IMR-90 (cell line): Measurements from ENCODE around the gene TEAD4. TPM values are rescaled to one million over a fixed set of nuclear protein-coding genes. Genes with fewer than 3 reads are reported as not detected.

ENCODE experiments used
- ATAC-seq: fragments of 200-7000 bp; cut with Tn5 transposase; 2 replicates; pipeline ENCODE4 v1.9.1; 2020; ENCODE audit warnings: low read depth, mild to moderate bottlenecking, moderate library complexity
- BruUV-seq: library from RNA; stranded (reverse); fragments of 400-500 nt; replicated peaks from 2 replicates; lab custom pipeline; 2021; lab: Mats Ljungman, UMichigan
- CTCF ChIA-PET: fragments of 300-600 bp; formaldehyde crosslinking; extraction: SDS; loops from one replicate; lab custom pipeline; 2021; ENCODE audit warnings: antibody characterized with exemption; lab: Yijun Ruan, JAX
- POLR2A ChIA-PET: fragments of 300-600 bp; sonication (Branson Sonifier 250); formaldehyde crosslinking; loops from one replicate; lab custom pipeline; 2022; ENCODE audit warnings: antibody characterized with exemption; ENCODE audit not compliant: unreplicated experiment; lab: Charles Lee
- DNase-seq: peaks from one replicate; pipeline ENCODE4 v3.0.0; 2013
- H2AFZ ChIP-seq: replicated peaks from 2 replicates; pipeline ENCODE3; 2013; ENCODE audit warnings: low read length, mild to moderate bottlenecking; ENCODE audit not compliant: poor library complexity
- H2AK5ac ChIP-seq: 2 replicates; pipeline ENCODE4 v1.6.1; 2013; ENCODE audit warnings: low read depth, low read length, inconsistent platforms
- H2AK9ac ChIP-seq: replicated peaks from 2 replicates; pipeline ENCODE3; 2013; ENCODE audit warnings: mild to moderate bottlenecking, low read depth, low read length, moderate library complexity; ENCODE audit not compliant: poor library complexity
- H2BK120ac ChIP-seq: 2 replicates; pipeline ENCODE4 v1.6.1; 2013; ENCODE audit warnings: low read depth, low read length, inconsistent platforms
- H2BK15ac ChIP-seq: 3 replicates; pipeline ENCODE4 v1.6.1; 2013; ENCODE audit warnings: low read depth, low read length, inconsistent platforms
- H2BK20ac ChIP-seq: 2 replicates; pipeline ENCODE4 v1.6.1; 2013; ENCODE audit warnings: low read depth, mild to moderate bottlenecking, inconsistent platforms, low read length, moderate library complexity
- H2BK5ac ChIP-seq: 2 replicates; pipeline ENCODE4 v1.6.1; 2013; ENCODE audit warnings: mild to moderate bottlenecking, low read depth, low read length, inconsistent platforms; ENCODE audit not compliant: poor library complexity, severe bottlenecking
- H3K14ac ChIP-seq: replicated peaks from 2 replicates; pipeline ENCODE4 v1.6.1; 2013; ENCODE audit warnings: low read depth, low read length, inconsistent platforms
- H3K18ac ChIP-seq: 2 replicates; pipeline ENCODE4 v1.6.1; 2013; ENCODE audit warnings: low read depth, low read length, control low read depth
- H3K23ac ChIP-seq: 2 replicates; pipeline ENCODE4 v1.6.1; 2013; ENCODE audit warnings: low read depth, low read length, inconsistent platforms
- H3K27ac ChIP-seq: 2 replicates; pipeline ENCODE4 v1.5.1; 2013; ENCODE audit warnings: mild to moderate bottlenecking, control low read depth, low read length; ENCODE audit not compliant: insufficient read depth
- H3K27me3 ChIP-seq: 2 replicates; pipeline ENCODE4 v1.6.1; 2013; ENCODE audit warnings: low read length; ENCODE audit not compliant: control insufficient read depth, insufficient read depth
- H3K36me3 ChIP-seq: 2 replicates; pipeline ENCODE4 v1.6.1; 2013; ENCODE audit warnings: low read length, mixed read lengths; ENCODE audit not compliant: control insufficient read depth, insufficient read depth
- H3K4ac ChIP-seq: 2 replicates; pipeline ENCODE4 v1.6.1; 2013; ENCODE audit warnings: low read depth, low read length, inconsistent platforms
- H3K4me1 ChIP-seq: 2 replicates; pipeline ENCODE4 v1.6.1; 2013; ENCODE audit warnings: low read length, mixed read lengths; ENCODE audit not compliant: control insufficient read depth, insufficient read depth
- H3K4me2 ChIP-seq: 2 replicates; pipeline ENCODE4 v1.6.1; 2013; ENCODE audit warnings: low read depth, mild to moderate bottlenecking, control low read depth, low read length, moderate library complexity
- H3K4me3 ChIP-seq: 2 replicates; pipeline ENCODE4 v1.5.1; 2013; ENCODE audit warnings: low read depth, mild to moderate bottlenecking, control low read depth, low read length, moderate library complexity; ENCODE audit not compliant: insufficient read depth
- H3K56ac ChIP-seq: 2 replicates; pipeline ENCODE4 v1.6.1; 2013; ENCODE audit warnings: low read length, inconsistent platforms; ENCODE audit not compliant: insufficient read depth; ENCODE audit errors: extremely low read depth
- H3K79me1 ChIP-seq, 2 experiments: 2 replicates each; pipeline ENCODE4 v1.6.1; 2013; ENCODE audit warnings: low read length in 2 of 2, inconsistent platforms in 1 of 2, low read depth in 1 of 2
- H3K9ac ChIP-seq: 2 replicates; pipeline ENCODE4 v1.6.1; 2013; ENCODE audit warnings: low read depth, low read length, control low read depth
- H3K9me1 ChIP-seq: 2 replicates; pipeline ENCODE4 v1.6.1; 2013; ENCODE audit warnings: low read length, inconsistent platforms; ENCODE audit not compliant: insufficient read depth
- H3K9me3 ChIP-seq: 2 replicates; pipeline ENCODE4 v1.6.1; 2013; ENCODE audit warnings: low read length; ENCODE audit not compliant: control insufficient read depth, insufficient read depth
- H4K20me1 ChIP-seq: 2 replicates; pipeline ENCODE4 v1.6.1; 2013; ENCODE audit warnings: low read length, inconsistent platforms; ENCODE audit not compliant: insufficient read depth
- H4K5ac ChIP-seq: 2 replicates; pipeline ENCODE4 v1.6.1; 2013; ENCODE audit warnings: mild to moderate bottlenecking, low read depth, low read length, control low read depth
- H4K8ac ChIP-seq, 2 experiments: 2 replicates each; pipeline ENCODE4 v1.6.1; 2013; ENCODE audit warnings: low read depth in 2 of 2, low read length in 2 of 2, control low read depth in 1 of 2, inconsistent platforms in 1 of 2
- H4K91ac ChIP-seq: 2 replicates; pipeline ENCODE4 v1.6.1; 2013; ENCODE audit warnings: low read depth, low read length, inconsistent platforms; ENCODE audit not compliant: insufficient read depth
- BHLHE40 ChIP-seq: fragments of 150-350 bp; IDR thresholded peaks from 2 replicates; pipeline ENCODE4 v1.6.1; 2016; ENCODE audit warnings: mild to moderate bottlenecking, low read depth, low read length
- CEBPB ChIP-seq: IDR thresholded peaks from 2 replicates; pipeline ENCODE4 v1.6.1; 2012; ENCODE audit warnings: low read depth, low read length, improper control_type of control experiment
- CHD1 ChIP-seq: IDR thresholded peaks from 2 replicates; pipeline ENCODE4 v1.6.1; 2012; ENCODE audit warnings: low read depth, low read length, improper control_type of control experiment
- CTCF ChIP-seq: conservative IDR thresholded peaks from 2 replicates; pipeline ENCODE4 v1.5.1; 2012; ENCODE audit warnings: mild to moderate bottlenecking, low read depth, low read length, improper control_type of control experiment
- ELK1 ChIP-seq: fragments of 150-350 bp; IDR thresholded peaks from 2 replicates; pipeline ENCODE4 v1.6.1; 2016; ENCODE audit warnings: low read depth, mild to moderate bottlenecking, low read length, moderate library complexity, borderline replicate concordance
- MAFK ChIP-seq: IDR thresholded peaks from 2 replicates; pipeline ENCODE4 v1.6.1; 2012; ENCODE audit warnings: low read depth, low read length, improper control_type of control experiment
- MXI1 ChIP-seq: IDR thresholded peaks from 2 replicates; pipeline ENCODE4 v1.6.1; 2012; ENCODE audit warnings: low read depth, mild to moderate bottlenecking, low read length, moderate library complexity, borderline replicate concordance
- NFE2L2 ChIP-seq: fragments of 150-350 bp; IDR thresholded peaks from 2 replicates; pipeline ENCODE4 v1.6.1; 2016; ENCODE audit warnings: low read depth, mild to moderate bottlenecking, low read length
- POLR2A ChIP-seq: IDR thresholded peaks from 2 replicates; pipeline ENCODE4 v1.6.1; 2012; ENCODE audit warnings: mild to moderate bottlenecking, low read depth, low read length
- SMC3 ChIP-seq: fragments of 150-350 bp; IDR thresholded peaks from 2 replicates; pipeline ENCODE4 v1.6.1; 2016; ENCODE audit warnings: low read depth, mild to moderate bottlenecking, antibody characterized with exemption, low read length, moderate library complexity
- USF2 ChIP-seq: fragments of 150-350 bp; IDR thresholded peaks from 2 replicates; pipeline ENCODE4 v1.6.1; 2017; ENCODE audit warnings: mild to moderate bottlenecking, antibody characterized with exemption, low read length, low read depth
- WGBS, 2 experiments: methylation state at CpG; one replicate each; pipeline versions ENCODE4 v1.1.5 to v1.1.7; 2013; ENCODE audit warnings: missing lambda C conversion rate in 2 of 2; ENCODE audit not compliant: insufficient read length in 1 of 2; ENCODE audit errors: extremely low coverage in 2 of 2; 5-methylcytosine and 5-hydroxymethylcytosine counted together
- dilution Hi-C: fragments of 300-500 bp; cut with HindIII; formaldehyde crosslinking; loops from one replicate; pipeline ENCODE4 v1.14.3; 2018; ENCODE audit warnings: low sequenced_read_pairs; ENCODE audit not compliant: unreplicated experiment
- in situ Hi-C: fragments of 300-500 bp; cut with MboI; formaldehyde crosslinking; loops from 3 replicates; pipeline ENCODE4 v1.14.3; 2019; ENCODE audit warnings: low sequenced_read_pairs, inconsistent platforms, mixed read lengths
- intact Hi-C: fragments of 100-400 bp; cut with micrococcal nuclease; formaldehyde crosslinking; loops from 2 replicates; pipeline ENCODE4 v1.10.0; 2022
- polyA plus RNA-seq, 3 experiments: library from polyadenylated mRNA; depleted of rRNA; stranded (reverse); fragments of >200 nt; gene quantifications; 2 replicates each; pipeline ENCODE4 v1.2.3, GENCODE V29; 2012; ENCODE audit warnings: low replicate concordance in 1 of 3
- total RNA-seq: library from RNA; depleted of rRNA; stranded (reverse); fragments of >200 nt; gene quantifications from 2 replicates; pipeline ENCODE4 v1.2.3, GENCODE V29; 2012

TEAD4 gene
- total and polyA plus RNA-seq, 2 of the 4 experiments (the other 2 are of a cell fraction), result 8.8 to 24.9 TPM

- TF ChIP-seq CTCF, result no peak
- no peak for TF ChIP-seq MAFK
- TF ChIP-seq CEBPB, result no peak
- TF ChIP-seq BHLHE40, result no peak
- no peak for TF ChIP-seq ELK1
- no peak for TF ChIP-seq USF2
- no peak for TF ChIP-seq SMC3
- no peak for TF ChIP-seq CHD1
- no peak for TF ChIP-seq NFE2L2
- no peak for TF ChIP-seq MXI1
- no peak for TF ChIP-seq POLR2A
- dilution Hi-C loops (no loop called here), intact Hi-C loops (no loop called here), in situ Hi-C loops (no loop called here)
- 100% methylated on average over 5 of the region's 5 CpGs; no CpG with 5 or more reads in 1 of the 2 experiments for WGBS, 2 experiments
- ATAC-seq (no peak), DNase-seq (no peak)
- Histone ChIP-seq H2AK5ac (no peak overlapping the region), H2AFZ (no peak overlapping the region), H4K8ac (no peak overlapping the region), H3K79me1 (peaks cover 5 to 26% of the 10 kb centered on the region in 2 experiments; a peak in 3 of 4 replicates), H2BK15ac (no peak overlapping the region), H4K20me1 (peaks cover 18% of the 10 kb centered on the region), H3K23ac (no peak overlapping the region), H3K56ac (no peak overlapping the region), H3K14ac (no peak overlapping the region), H2BK5ac (no peak overlapping the region), H2AK9ac (no peak overlapping the region), H3K9me1 (peaks cover 8% of the 10 kb centered on the region; the same call in 1 of the 2 replicates), H3K27me3 (no peaks in the 10 kb centered on the region), H4K5ac (no peak overlapping the region), H3K4me1 (peaks cover 7% of the 10 kb centered on the region), H3K36me3 (0 out of 2 replicates have a peak, but pooled peaks cover 8% of the 10 kb centered on the region), H3K27ac (no peak overlapping the region), H3K18ac (no peak overlapping the region), H2BK20ac (no peak overlapping the region), H3K9ac (no peak overlapping the region), H3K4ac (no peak overlapping the region), H4K91ac (no peak overlapping the region), H3K4me3 (no peak overlapping the region), H3K4me2 (no peak overlapping the region), H2BK120ac (no peak overlapping the region), H3K9me3 (no peaks in the 10 kb centered on the region)
- POLR2A ChIA-PET, result no interaction called here
- BruUV-seq, result no TSS peak
- CTCF ChIA-PET, result no interaction called here
Observed at GRCh38 chr12:3002646-3003045, 43.4 kb downstream of the TEAD4 start.
